ENCODE measurements around the gene SLC30A3. TPM values are rescaled to one million over a fixed set of nuclear protein-coding genes. Genes with fewer than 3 reads are reported as not detected.

Gene SLC30A3
- total RNA-seq, 2 donors from 2014 or later: 1.5 to 2.8 TPM

GRCh38 chr2:27242614-27242951 lies 20.3 kb downstream of the SLC30A3 start:
- H3K9me3 ChIP-seq (ENCODE audit: control insufficient read depth, low read length): no peaks in the 10 kb centered on the region
- no peaks in the 10 kb centered on the region for H3K27me3 ChIP-seq (ENCODE audit: control insufficient read depth, insufficient read depth, low read length, poor library complexity, severe bottlenecking)
- no peak overlapping the region for H3K9ac ChIP-seq (ENCODE audit: extremely low read depth, low read length, poor library complexity, severe bottlenecking)
- H3K4me1 ChIP-seq (ENCODE audit: control insufficient read depth, insufficient read depth, low read length): no peaks in the 10 kb centered on the region
- no peak for DNase-seq
- H3K27me3 Mint-ChIP-seq (ENCODE audit: insufficient read depth): no peaks in the 10 kb centered on the region
- H3K4me1 Mint-ChIP-seq: no peaks in the 10 kb centered on the region
- H3K36me3 ChIP-seq (ENCODE audit: control insufficient read depth, insufficient read depth, low read length): peaks cover 73% of the 10 kb centered on the region
- no peak overlapping the region for H3K27ac ChIP-seq (ENCODE audit: low read depth, low read length)
- 96 to 99% methylated on average over 9 to 16 of the region's 16 CpGs for WGBS, 2 experiments (ENCODE audit: insufficient coverage in 1 of 2, insufficient read length in 1 of 2)
- no peaks in the 10 kb centered on the region for H3K9me3 Mint-ChIP-seq
- peaks cover 63% of the 10 kb centered on the region for H3K36me3 Mint-ChIP-seq (ENCODE audit: low read depth)
- no peak overlapping the region for H3K4me3 ChIP-seq (ENCODE audit: low read length)
- H3K4me3 Mint-ChIP-seq: no peak overlapping the region
- TF ChIP-seq CTCF (conservative IDR thresholded peaks at IDR 0.05): no peak
- H3K27ac Mint-ChIP-seq: no peak overlapping the region

GRCh38 chr2:27241761-27242613 lies 20.9 kb downstream of the SLC30A3 start:
- Histone ChIP-seq H3K4me1 (ENCODE audit: control insufficient read depth, insufficient read depth, low read length) (no peaks in the 10 kb centered on the region), H3K27me3 (ENCODE audit: control insufficient read depth, insufficient read depth, low read length, poor library complexity, severe bottlenecking) (no peaks in the 10 kb centered on the region), H3K9ac (ENCODE audit: extremely low read depth, low read length, poor library complexity, severe bottlenecking) (no peak overlapping the region), H3K4me3 (ENCODE audit: low read length) (no peak overlapping the region), H3K27ac (ENCODE audit: low read depth, low read length) (no peak overlapping the region), H3K9me3 (ENCODE audit: control insufficient read depth, low read length) (no peaks in the 10 kb centered on the region), H3K36me3 (ENCODE audit: control insufficient read depth, insufficient read depth, low read length) (peaks cover 79% of the 10 kb centered on the region)
- Mint-ChIP-seq H3K27ac (no peak overlapping the region), H3K9me3 (no peaks in the 10 kb centered on the region), H3K27me3 (ENCODE audit: insufficient read depth) (no peaks in the 10 kb centered on the region), H3K4me3 (no peak overlapping the region), H3K36me3 (ENCODE audit: low read depth) (peaks cover 69% of the 10 kb centered on the region), H3K4me1 (no peaks in the 10 kb centered on the region)
- no peak for DNase-seq
- WGBS, 2 experiments (ENCODE audit: insufficient coverage in 1 of 2, insufficient read length in 1 of 2): 93 to 94% methylated on average over 15 to 24 of the region's 24 CpGs
- no peak for TF ChIP-seq CTCF (conservative IDR thresholded peaks at IDR 0.05)

DNA sequence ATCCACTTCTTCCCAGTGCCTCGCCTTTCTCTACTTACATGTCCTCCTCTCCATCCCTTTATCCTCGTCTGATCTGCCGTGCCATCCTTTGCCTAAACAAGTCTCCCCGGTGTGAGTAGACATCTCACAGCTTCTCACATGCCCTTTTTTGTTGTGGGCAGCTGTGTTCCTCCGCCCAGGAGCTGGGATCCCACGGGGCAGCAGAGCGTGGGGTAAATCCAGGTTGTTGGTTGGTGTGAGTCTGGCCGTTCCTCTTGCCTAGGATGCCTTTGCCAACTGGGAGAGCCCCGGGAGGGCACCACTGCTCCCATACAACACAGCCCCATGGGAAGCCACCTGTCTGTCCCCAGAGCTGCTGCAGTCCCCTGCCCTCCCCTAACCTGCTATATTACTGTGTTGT lies 22.4 kb downstream of the SLC30A3 start:
- H3K27ac ChIP-seq (ENCODE audit: low read depth, low read length): no peak overlapping the region
- DNase-seq: no peak
- H3K4me1 ChIP-seq (ENCODE audit: control insufficient read depth, insufficient read depth, low read length): no peaks in the 10 kb centered on the region
- no peaks in the 10 kb centered on the region for H3K4me1 Mint-ChIP-seq
- no peak overlapping the region for H3K27ac Mint-ChIP-seq
- no peaks in the 10 kb centered on the region for H3K9me3 Mint-ChIP-seq
- no peaks in the 10 kb centered on the region for H3K27me3 Mint-ChIP-seq (ENCODE audit: insufficient read depth)
- H3K9ac ChIP-seq (ENCODE audit: extremely low read depth, low read length, poor library complexity, severe bottlenecking): no peak overlapping the region
- no peaks in the 10 kb centered on the region for H3K9me3 ChIP-seq (ENCODE audit: control insufficient read depth, low read length)
- H3K4me3 Mint-ChIP-seq: no peak overlapping the region
- no peaks in the 10 kb centered on the region for H3K27me3 ChIP-seq (ENCODE audit: control insufficient read depth, insufficient read depth, low read length, poor library complexity, severe bottlenecking)
- H3K4me3 ChIP-seq (ENCODE audit: low read length): no peak overlapping the region
- TF ChIP-seq CTCF (conservative IDR thresholded peaks at IDR 0.05): no peak
- H3K36me3 ChIP-seq (ENCODE audit: control insufficient read depth, insufficient read depth, low read length): peaks cover 94% of the 10 kb centered on the region
- WGBS, 2 experiments (ENCODE audit: insufficient coverage in 1 of 2, insufficient read length in 1 of 2): 92 to 100% methylated on average over 3 to 9 of the region's 9 CpGs
- H3K36me3 Mint-ChIP-seq (ENCODE audit: low read depth): peaks cover 83% of the 10 kb centered on the region
